HG03575 (cell line): ENCODE results near the gene ZNF710.
"Not testable (repeated sequence)": the region's sequence is repeated elsewhere in the genome, so short reads cannot be mapped to it uniquely, and the experiment has no call there.

Source experiments
- ATAC-seq: cut with Tn5 transposase; IDR thresholded peaks from one replicate; pipeline ENCODE4 v1.9.1; 2021; ENCODE audit not compliant: unreplicated experiment, insufficient number of reproducible peaks, low FRiP score; ENCODE audit errors: extremely low read depth

ZNF710 gene

DNA sequence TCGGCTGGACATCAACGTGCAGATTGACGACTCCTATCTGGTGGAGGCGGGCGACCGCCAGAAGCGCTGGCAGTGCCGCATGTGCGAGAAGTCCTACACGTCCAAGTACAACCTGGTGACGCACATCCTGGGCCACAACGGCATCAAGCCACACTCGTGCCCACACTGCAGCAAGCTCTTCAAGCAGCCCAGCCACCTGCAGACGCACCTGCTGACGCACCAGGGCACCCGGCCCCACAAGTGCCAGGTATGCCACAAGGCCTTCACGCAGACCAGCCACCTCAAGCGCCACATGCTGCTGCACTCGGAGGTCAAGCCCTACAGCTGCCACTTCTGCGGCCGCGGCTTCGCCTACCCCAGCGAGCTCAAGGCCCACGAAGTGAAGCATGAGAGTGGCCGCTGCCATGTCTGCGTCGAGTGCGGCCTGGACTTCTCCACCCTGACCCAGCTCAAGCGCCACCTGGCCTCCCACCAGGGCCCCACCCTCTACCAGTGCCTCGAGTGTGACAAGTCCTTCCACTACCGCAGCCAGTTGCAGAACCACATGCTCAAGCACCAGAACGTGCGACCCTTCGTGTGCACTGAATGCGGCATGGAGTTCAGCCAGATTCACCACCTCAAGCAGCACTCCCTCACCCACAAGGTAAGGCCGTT, 67.0 kb downstream of the ZNF710 start:
- ATAC-seq = no peak

GRCh38 chr15:90070623-90071022, 69.5 kb downstream of the ZNF710 start:
- not testable (repeated sequence) for ATAC-seq

DNA sequence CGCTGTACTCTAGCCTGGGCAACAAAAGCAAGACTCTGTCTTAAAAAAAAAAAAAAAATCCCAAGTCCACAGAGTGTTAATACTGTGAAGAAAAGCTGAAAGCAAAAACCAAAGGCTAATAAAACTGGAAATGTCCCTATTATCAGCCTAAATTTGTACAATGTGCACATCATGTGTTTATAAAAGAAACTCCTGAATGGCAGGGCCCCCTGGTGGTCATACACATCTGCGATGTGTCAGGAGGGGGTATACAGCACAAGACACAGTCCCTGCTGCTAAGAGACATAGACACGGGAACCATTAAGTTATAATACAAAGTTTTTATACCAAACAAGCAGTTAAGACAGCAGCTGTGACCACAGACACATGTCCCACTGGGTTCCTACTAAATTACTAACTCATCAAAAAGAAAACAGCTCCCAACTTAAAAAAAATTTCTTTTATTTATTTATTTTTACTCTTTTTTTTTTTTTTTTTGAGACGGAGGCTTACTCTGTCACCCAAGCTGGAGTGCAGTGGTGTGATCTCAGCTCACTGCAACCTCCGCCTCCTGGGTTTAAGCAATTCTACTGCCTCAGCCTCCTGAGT, 70.2 kb downstream of the ZNF710 start:
- no peak for ATAC-seq

- no peak for ATAC-seq
These were observed 72.0 kb downstream of the ZNF710 start for GRCh38 chr15:90072978-90073640.

DNA sequence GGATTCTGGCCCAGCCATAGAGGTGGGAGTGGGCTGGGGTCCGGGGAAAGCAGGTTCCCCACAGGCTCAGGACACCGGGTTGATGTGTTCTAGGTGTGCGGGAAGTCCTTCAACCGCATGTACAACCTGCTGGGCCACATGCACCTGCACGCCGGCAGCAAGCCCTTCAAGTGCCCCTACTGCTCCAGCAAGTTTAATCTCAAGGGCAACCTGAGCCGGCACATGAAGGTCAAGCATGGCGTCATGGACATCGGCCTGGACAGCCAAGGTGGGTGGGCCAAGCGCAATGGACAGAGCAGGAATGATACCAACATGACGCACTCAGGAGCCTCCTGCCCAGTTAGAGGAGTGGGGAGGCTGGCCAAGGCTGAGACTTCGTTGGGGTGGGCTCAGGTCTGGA, 72.9 kb downstream of the ZNF710 start:
- ATAC-seq = no peak

- ATAC-seq = no peak
These were observed 73.8 kb downstream of the ZNF710 start for GRCh38 chr15:90074916-90075315.

DNA sequence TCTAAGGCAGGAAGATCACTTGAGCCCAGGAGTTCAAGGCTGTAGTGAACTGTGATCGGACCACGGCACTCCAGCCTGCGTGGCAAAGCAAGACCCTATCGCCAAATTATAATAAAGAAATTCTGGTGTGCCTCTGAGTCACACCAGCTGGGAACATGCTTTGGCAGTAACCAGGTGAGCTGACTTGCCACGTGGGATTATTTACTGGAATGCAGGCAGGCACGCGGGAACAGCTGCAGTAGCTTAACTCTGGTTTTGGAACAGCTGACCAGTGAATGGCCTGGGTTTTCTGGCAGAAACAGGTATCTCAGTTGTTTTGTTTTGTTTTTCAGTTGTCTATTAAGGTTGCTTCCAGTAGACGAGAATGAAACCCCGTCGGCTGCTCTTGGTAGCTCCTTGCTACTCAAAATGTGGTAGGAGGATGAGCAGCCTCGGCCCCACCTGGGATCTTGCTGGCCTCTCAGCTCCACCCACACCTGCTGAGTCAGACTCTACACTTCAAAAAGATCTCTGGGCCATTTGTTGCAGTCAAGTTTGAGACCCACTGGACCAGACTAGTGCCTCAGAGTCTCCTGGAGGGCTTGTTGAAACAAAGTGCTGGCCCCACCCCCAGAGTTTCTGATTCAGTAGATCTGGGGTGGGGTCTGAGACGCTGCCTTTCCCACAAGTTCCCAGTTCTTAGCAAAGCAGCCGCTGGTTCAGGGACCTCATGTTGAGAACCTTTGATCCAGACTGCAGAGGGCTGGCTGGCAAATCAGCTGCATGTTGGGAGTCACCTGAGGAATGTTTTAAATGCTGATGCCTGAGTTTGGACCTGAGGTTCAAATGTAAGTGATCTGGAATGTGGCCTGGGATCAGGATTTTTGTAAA, 74.5 kb downstream of the ZNF710 start:
- no peak for ATAC-seq

DNA sequence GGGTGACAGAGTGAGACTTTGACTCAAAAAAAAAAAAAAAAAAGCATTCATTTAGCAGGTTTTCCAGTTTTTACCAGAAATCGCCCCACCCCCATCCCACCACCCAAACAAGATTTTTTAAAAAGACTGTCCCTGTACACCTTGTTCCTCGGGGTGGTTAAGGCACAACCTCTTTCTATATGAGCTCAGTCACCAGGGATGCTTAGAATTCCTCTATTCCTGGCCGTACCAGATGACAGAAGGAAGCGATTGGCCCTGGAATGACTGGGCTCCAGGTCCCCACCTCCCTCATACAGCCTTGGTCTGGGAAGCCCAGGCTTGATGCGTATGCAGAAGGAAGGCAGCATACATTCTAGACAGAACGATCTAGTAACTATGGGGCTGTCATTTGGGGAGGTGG, 75.6 kb downstream of the ZNF710 start:
- no peak for ATAC-seq

GRCh38 chr15:90078965-90079364, 77.8 kb downstream of the ZNF710 start:
- no peak for ATAC-seq

- no peak for ATAC-seq
These were observed 78.7 kb downstream of the ZNF710 start for GRCh38 chr15:90079619-90080457.

DNA sequence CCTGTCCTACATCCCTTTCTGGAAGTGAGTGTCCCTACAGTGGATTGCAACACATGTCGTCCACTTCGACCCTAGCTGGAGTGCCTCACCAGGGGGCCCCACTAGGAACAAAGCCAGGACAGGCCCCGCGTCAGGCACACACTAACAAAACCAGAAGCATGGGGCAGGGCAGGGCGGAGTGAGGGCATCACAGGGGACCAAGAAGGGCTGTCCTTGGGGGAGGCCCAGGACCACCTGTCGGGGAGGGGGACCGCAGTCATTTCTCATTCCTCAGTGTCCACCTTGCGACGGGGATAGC, 79.3 kb downstream of the ZNF710 start:
- no peak for ATAC-seq

DNA sequence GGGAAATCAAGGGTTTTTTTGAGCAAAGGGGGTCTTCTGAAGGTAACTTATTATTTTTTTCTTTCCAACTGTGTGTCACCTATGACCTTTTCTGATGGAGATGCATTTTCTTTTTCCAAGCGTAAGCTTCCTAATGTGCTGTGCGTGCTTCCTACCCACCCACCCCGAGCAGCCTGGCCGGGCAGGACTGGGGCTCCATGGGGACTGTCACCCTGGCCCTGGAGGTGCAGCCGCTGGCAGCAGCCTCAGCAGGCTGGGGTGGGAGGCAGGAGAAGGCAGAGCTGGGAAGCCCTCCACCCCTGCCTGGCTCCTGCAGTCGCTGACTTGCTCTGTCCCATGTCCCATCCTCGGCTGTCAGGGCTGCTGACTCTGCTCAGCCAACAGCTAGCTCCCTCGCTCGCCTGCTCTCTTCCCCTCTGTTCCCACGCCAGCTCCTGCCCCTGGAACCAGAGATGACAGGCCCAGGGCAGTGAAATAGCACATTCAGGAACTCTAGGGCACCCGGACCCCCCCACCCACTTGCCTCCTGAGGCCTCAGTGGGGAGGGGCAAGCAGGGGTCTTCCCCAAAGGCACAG, 79.8 kb downstream of the ZNF710 start:
- no peak for ATAC-seq

DNA sequence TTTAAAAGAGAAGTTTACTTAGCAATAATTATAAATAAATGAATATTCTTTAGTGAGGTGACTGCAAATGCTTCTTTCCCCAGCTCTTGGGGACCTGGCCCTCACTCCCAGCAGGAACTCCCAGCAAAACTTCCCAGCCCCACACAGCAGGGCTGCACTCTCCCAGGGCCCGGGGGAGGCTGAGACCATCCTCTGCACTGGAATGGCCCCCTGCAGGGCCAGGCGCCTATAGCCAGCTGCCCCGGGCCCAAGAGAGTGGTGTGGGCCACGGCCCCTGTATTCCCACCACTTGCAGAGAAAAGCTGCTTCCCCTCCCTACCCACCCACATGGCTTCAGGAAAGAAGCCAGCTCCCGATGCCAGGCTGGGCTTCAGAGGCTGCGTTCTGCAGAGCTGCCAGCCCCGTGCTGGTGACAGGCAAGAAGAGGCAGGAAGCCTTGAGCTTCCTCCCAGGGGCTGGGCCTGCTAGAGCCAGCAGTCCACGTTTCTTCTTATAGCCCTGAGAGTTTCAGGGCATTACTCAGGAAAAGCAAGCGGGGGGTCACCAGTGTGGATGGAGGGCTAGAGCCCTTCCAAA, 81.1 kb downstream of the ZNF710 start:
- ATAC-seq = no peak

- no peak for ATAC-seq
These were observed 82.3 kb downstream of the ZNF710 start for GRCh38 chr15:90083419-90083818.

- ATAC-seq = no peak
These were observed 83.0 kb downstream of the ZNF710 start for GRCh38 chr15:90083954-90084607.

DNA sequence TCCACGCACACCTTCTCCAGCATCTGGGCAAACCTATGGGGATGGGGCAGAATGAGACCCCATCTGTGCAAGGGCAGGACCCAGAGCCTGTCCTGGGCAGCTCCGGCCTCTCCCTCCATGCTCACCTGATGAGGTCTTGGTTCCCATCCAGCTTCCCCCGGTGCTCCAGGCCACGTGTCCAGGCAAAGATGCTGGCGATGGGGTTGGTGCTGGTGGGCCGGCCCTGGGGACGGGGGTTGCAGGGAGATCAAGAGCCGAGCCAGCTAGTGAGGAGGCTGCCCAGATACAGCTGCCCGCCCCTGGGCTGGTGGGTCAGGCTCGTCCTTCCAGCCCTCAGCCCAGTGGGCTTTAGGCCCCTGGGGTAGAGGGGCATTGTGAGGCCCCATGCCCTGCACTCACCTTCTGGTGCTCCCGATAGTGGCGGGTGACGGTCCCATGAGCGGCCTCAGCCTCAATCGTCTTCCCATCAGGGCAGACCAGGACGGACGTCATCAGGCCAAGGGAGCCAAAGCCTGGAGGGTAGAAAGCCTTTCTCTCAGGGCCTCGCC, 83.8 kb downstream of the ZNF710 start:
- ATAC-seq = no peak

- ATAC-seq = no peak
These were observed 84.4 kb downstream of the ZNF710 start for GRCh38 chr15:90085565-90085964.

GRCh38 chr15:90086868-90087268, 85.7 kb downstream of the ZNF710 start:
- ATAC-seq = no peak
